OCI-LY1 (cell line): ENCODE results near the gene CDK5RAP3.

Experiments
- CTCF ChIP-seq: fragments of 200-600 bp; sonication (generic), shearing (Covaris generic); IDR thresholded peaks from 2 replicates; pipeline ENCODE4 v1.5.1; 2017; ENCODE audit warnings: mild to moderate bottlenecking, antibody characterized with exemption, low read length, moderate library complexity, mixed read lengths
- EZH2 ChIP-seq: fragments of 200-600 bp; sonication (generic), shearing (Covaris generic); IDR thresholded peaks from 2 replicates; pipeline ENCODE4 v1.8.0; 2017; ENCODE audit warnings: borderline replicate concordance, mixed run types, mild to moderate bottlenecking, antibody characterized with exemption, low read length, moderate library complexity, mixed read lengths

- TF ChIP-seq CTCF (no peak), EZH2 (no peak)
Measured at GRCh38 chr17:48022901-48023300, 52.0 kb downstream of the CDK5RAP3 start.
